HepG2 (cell line): ENCODE measurements around the gene SP7. TPM values are rescaled to one million over a fixed set of nuclear protein-coding genes. Genes with fewer than 3 reads are reported as not detected.

Experiments
- ATAC-seq: fragments of 200-7000 bp; cut with Tn5 transposase; 3 replicates; pipeline ENCODE4 v1.9.1; 2020; ENCODE audit warnings: mild to moderate bottlenecking, moderate library complexity
- BruUV-seq: library from RNA; stranded (reverse); fragments of 400-500 nt; replicated peaks from 2 replicates; lab custom pipeline; 2021; lab: Mats Ljungman, UMichigan
- CTCF ChIA-PET: fragments of 300-600 bp; formaldehyde crosslinking; extraction: SDS; loops from one replicate; lab custom pipeline; 2021; ENCODE audit warnings: low total read pairs, inconsistent platforms, low intra/inter-chr PET ratio; lab: Yijun Ruan, JAX
- POLR2A ChIA-PET: fragments of 350-600 bp; sonication (Branson Sonifier 250); formaldehyde crosslinking; loops from one replicate; lab custom pipeline; 2020; ENCODE audit warnings: antibody characterized with exemption, inconsistent platforms; lab: Yijun Ruan, JAX
- DNase-seq: peaks from one replicate; pipeline ENCODE4 v3.0.0-alpha.2; 2015; ENCODE audit warnings: low spot score
- FAIRE-seq: peaks from 3 replicates; lab custom pipeline; 2011; peaks lifted over from hg19 to GRCh38; lab: Jason Lieb, UNC
- H2AFZ ChIP-seq: one replicate; pipeline ENCODE4 v1.6.1; 2011; ENCODE audit warnings: low read length, inconsistent platforms
- H3K27ac ChIP-seq: fragments of 300-600 bp; 3 replicates; pipeline ENCODE4 v1.8.0; 2011; ENCODE audit warnings: mixed run types, mild to moderate bottlenecking, mixed read lengths, low read length, inconsistent platforms; ENCODE audit not compliant: insufficient read depth; ENCODE audit errors: extremely low read length
- H3K27me3 ChIP-seq, 2 experiments: fragments of 200-600 bp in 1 of 2; 2 replicates in 1 of 2; 3 replicates in 1 of 2; pipeline versions ENCODE4 v1.6.0 to v1.8.0; 2011; ENCODE audit warnings: low read length in 2 of 2, mild to moderate bottlenecking in 2 of 2, moderate library complexity in 2 of 2, inconsistent platforms in 1 of 2; ENCODE audit not compliant: insufficient read depth in 2 of 2, control insufficient read depth in 1 of 2
- H3K36me3 ChIP-seq, 2 experiments: fragments of 200-600 bp in 1 of 2; replicated peaks in 1 of 2; 2 replicates in 1 of 2; 3 replicates in 1 of 2; pipeline versions ENCODE4 v1.5.1 to v1.8.0; 2011; ENCODE audit warnings: low read length in 2 of 2, inconsistent platforms in 1 of 2; ENCODE audit not compliant: insufficient read depth in 2 of 2, control insufficient read depth in 1 of 2
- H3K4me1 ChIP-seq: 2 replicates; pipeline ENCODE4 v1.5.1; 2012; ENCODE audit warnings: low read length, inconsistent platforms; ENCODE audit not compliant: insufficient read depth
- H3K4me2 ChIP-seq: 2 replicates; pipeline ENCODE4 v1.6.0; 2011; ENCODE audit warnings: low read depth, low read length, inconsistent platforms
- H3K4me3 ChIP-seq, 3 experiments: fragments of 200-600 bp in 1 of 3; sonication (generic), shearing (Covaris generic) in 1 of 3; replicated peaks in 1 of 3; 2 replicates each; pipeline ENCODE4 v1.5.1; 2011 to 2016; ENCODE audit warnings: low read length in 3 of 3, inconsistent platforms in 2 of 3, low read depth in 2 of 3, mild to moderate bottlenecking in 2 of 3, control low read depth in 1 of 3, mixed read lengths in 1 of 3; ENCODE audit not compliant: insufficient read depth in 1 of 3
- H3K79me2 ChIP-seq: one replicate; pipeline ENCODE4 v1.6.1; 2011; ENCODE audit warnings: low read length, inconsistent platforms; ENCODE audit not compliant: insufficient read depth
- H3K9ac ChIP-seq: 2 replicates; pipeline ENCODE4 v1.6.0; 2011; ENCODE audit warnings: mild to moderate bottlenecking, low read depth, low read length, inconsistent platforms; ENCODE audit not compliant: insufficient read depth
- H3K9me3 ChIP-seq: 2 replicates; pipeline ENCODE4 v1.5.1; 2012; ENCODE audit warnings: mild to moderate bottlenecking, low read length
- H4K20me1 ChIP-seq: 2 replicates; pipeline ENCODE4 v1.6.0; 2011; ENCODE audit warnings: inconsistent platforms, mild to moderate bottlenecking, low read length, moderate library complexity; ENCODE audit not compliant: insufficient read depth
- ARNT ChIP-seq: fragments of 450-650 bp; IDR thresholded peaks from 2 replicates; pipeline ENCODE4 v1.6.1; 2017
- BRD4 ChIP-seq: sonication (generic); formaldehyde crosslinking; IDR thresholded peaks from 2 replicates; pipeline ENCODE4 v1.4.0; 2020; ENCODE audit warnings: missing genetic modification reagents
- CEBPG ChIP-seq: IDR thresholded peaks from 2 replicates; pipeline ENCODE4 v1.6.1; 2016
- ELF1 ChIP-seq: sonication (generic); formaldehyde crosslinking; IDR thresholded peaks from 2 replicates; pipeline ENCODE4 v1.4.0; 2020; ENCODE audit warnings: missing genetic modification reagents
- GATA4 ChIP-seq: sonication (generic); IDR thresholded peaks from 2 replicates; pipeline ENCODE4 v1.6.1; 2016; ENCODE audit warnings: antibody characterized with exemption, low read depth, borderline replicate concordance
- KLF12 ChIP-seq: sonication (generic); formaldehyde crosslinking; IDR thresholded peaks from 2 replicates; pipeline ENCODE4 v1.4.0; 2020; ENCODE audit warnings: missing genetic modification reagents, borderline replicate concordance
- NCOR1 ChIP-seq: fragments of 200-600 bp; sonication (generic); IDR thresholded peaks from 2 replicates; pipeline ENCODE4 v1.7.0; 2017; ENCODE audit warnings: antibody characterized with exemption, low read length, borderline replicate concordance
- RFX3 ChIP-seq: IDR thresholded peaks from 2 replicates; pipeline ENCODE4 v1.6.1; 2016; ENCODE audit warnings: missing biosample characterization, missing genetic modification reagents
- SAFB2 ChIP-seq: sonication (generic); formaldehyde crosslinking; IDR thresholded peaks from 2 replicates; pipeline ENCODE4 v1.5.1; 2020; ENCODE audit warnings: missing genetic modification reagents, low read depth, mild to moderate bottlenecking, borderline replicate concordance
- TEAD3 ChIP-seq: optimal IDR thresholded peaks from 2 replicates; pipeline ENCODE3; 2016; ENCODE audit warnings: borderline replicate concordance
- ZNF335 ChIP-seq: sonication (generic); formaldehyde crosslinking; IDR thresholded peaks from 2 replicates; pipeline ENCODE4 v1.4.0; 2020; ENCODE audit warnings: missing genetic modification reagents
- ZNF34 ChIP-seq: sonication (generic); formaldehyde crosslinking; IDR thresholded peaks from 2 replicates; pipeline ENCODE4 v1.4.0; 2020; ENCODE audit warnings: mild to moderate bottlenecking, missing genetic modification reagents, borderline replicate concordance
- ZNF343 ChIP-seq: sonication (generic); formaldehyde crosslinking; IDR thresholded peaks from 2 replicates; pipeline ENCODE4 v1.4.0; 2020; ENCODE audit warnings: mild to moderate bottlenecking, missing genetic modification reagents
- ZSCAN25 ChIP-seq: sonication (generic); formaldehyde crosslinking; IDR thresholded peaks from 2 replicates; pipeline ENCODE4 v1.8.0; 2022; ENCODE audit warnings: mild to moderate bottlenecking, missing genetic modification reagents
- WGBS: methylation state at CpG from one replicate; pipeline ENCODE4 v1.1.6; 2017; ENCODE audit warnings: low lambda C conversion rate; 5-methylcytosine and 5-hydroxymethylcytosine counted together
- in situ Hi-C: cut with HindIII; loops from 2 replicates; pipeline ENCODE4 v1.10.0; 2017; ENCODE audit warnings: low pct_unique_long_range_greater_than_20kb; ENCODE audit not compliant: extremely low pct_ligation_motif_present
- intact Hi-C: fragments of 100-400 bp; cut with micrococcal nuclease; formaldehyde crosslinking; loops from one replicate; pipeline ENCODE4 v1.10.0; 2022; ENCODE audit not compliant: unreplicated experiment
- polyA plus RNA-seq, 8 experiments: library from polyadenylated mRNA; depleted of rRNA in 3 of 8; stranded (reverse) in 7 of 8; unstranded in 1 of 8; fragments of >200 nt; fragmentation: Illumina TruSeq in 4 of 8; extraction: Trizol in 4 of 8; gene quantifications; 2 replicates each; pipeline versions ENCODE4 v1.2.1 to v1.2.3, GENCODE V29; 2011 to 2016; ENCODE audit warnings: low read depth in 4 of 8, missing spikeins in 1 of 8, mixed read lengths in 1 of 8; ENCODE audit not compliant: insufficient read depth in 1 of 8
- total RNA-seq, 5 experiments: library from RNA; depleted of rRNA; stranded (reverse); fragments of >200 nt; fragmentation: Illumina TruSeq; extraction: Trizol; gene quantifications; 2 replicates each; pipeline ENCODE4 v1.2.3, GENCODE V29; 2016; ENCODE audit warnings: low read depth in 1 of 5
- TF ChIP-seq, protein P1 (sequence below): sonication (generic); formaldehyde crosslinking; IDR thresholded peaks from 2 replicates; pipeline ENCODE4 v1.5.1; 2020; ENCODE audit warnings: mild to moderate bottlenecking, missing genetic modification reagents, borderline replicate concordance
- TF ChIP-seq, protein P2 (sequence below): sonication (generic); formaldehyde crosslinking; conservative IDR thresholded peaks from 2 replicates; pipeline ENCODE4 v1.4.0; 2020; ENCODE audit warnings: mild to moderate bottlenecking, missing genetic modification reagents, moderate library complexity
- TF ChIP-seq, protein P3 (sequence below): sonication (generic); formaldehyde crosslinking; IDR thresholded peaks from 2 replicates; pipeline ENCODE4 v1.9.0; 2021; ENCODE audit warnings: missing genetic modification reagents, borderline replicate concordance
- TF ChIP-seq, protein P4 (sequence below): sonication (generic); formaldehyde crosslinking; IDR thresholded peaks from 2 replicates; pipeline ENCODE4 v1.4.0; 2020; ENCODE audit warnings: mild to moderate bottlenecking, missing genetic modification reagents

Gene SP7
- total and polyA plus RNA-seq, 2 of the 13 experiments (the other 11 are each of a cell fraction or from before 2014, with no cell fraction given) = not detected

DNA sequence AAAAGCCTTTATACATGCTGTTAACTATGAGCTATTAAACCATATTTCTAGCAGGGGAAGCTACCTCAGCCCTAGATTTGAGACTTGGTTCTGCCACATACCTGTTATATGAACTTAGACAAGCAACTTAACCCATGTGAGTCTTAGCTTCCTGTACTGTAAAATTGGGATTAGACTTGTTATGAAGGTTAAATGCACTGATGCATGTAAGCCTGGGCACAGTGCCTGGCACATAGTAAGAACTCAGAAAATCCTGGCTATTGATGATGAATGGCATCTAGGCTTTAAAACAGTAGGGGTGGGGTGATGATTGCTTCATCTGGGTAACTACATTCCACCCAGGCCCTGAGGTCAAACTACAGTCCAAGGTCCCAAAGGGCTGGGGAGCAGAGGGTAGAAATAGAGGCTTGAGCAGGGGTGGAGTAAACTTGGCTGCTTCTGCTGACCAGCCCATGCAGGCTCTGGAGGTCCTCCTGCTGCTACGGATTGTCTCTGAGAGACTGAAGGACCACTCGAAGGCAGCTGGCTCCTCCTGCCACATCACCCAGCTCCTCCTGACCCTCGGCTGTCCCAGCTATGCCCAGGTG is 56.8 kb downstream of the SP7 start:
- Histone ChIP-seq H3K79me2 (no peaks in the 10 kb centered on the region), H3K9me3 (no peaks in the 10 kb centered on the region), H3K4me2 (no peak overlapping the region), H2AFZ (no peak overlapping the region), H3K27me3 (no peaks in the 10 kb centered on the region; a peak in 1 of 5 replicates), H3K4me3 (no peak overlapping the region), H4K20me1 (no peaks in the 10 kb centered on the region), H3K4me1 (peaks cover 15% of the 10 kb centered on the region), H3K27ac (peak overlapping the region; percentile 49), H3K36me3 (peaks cover 18 to 61% of the 10 kb centered on the region in 2 experiments), H3K9ac (no peak overlapping the region)
- intact Hi-C loops (no loop called here), in situ Hi-C loops (no loop called here)
- ChIA-PET POLR2A (interaction anchor here (1.0 to 1.3 kb wide), 2 partner anchors 11 to 16 kb away, joined by 3 to 5 read pairs; partner anchors contain the start of gene PFDN5), CTCF (no interaction called here)
- peak; percentile 23 for FAIRE-seq
- DNase-seq = peak; percentile 16
- no TSS peak for BruUV-seq
- peak; percentile 71 for ATAC-seq
- 67% methylated on average over 3 of the region's 3 CpGs for WGBS
- TF ChIP-seq CEBPG (CRISPR knock-in tag) (peak; percentile 61), TEAD3 (peak; percentile 71), ZNF34 (CRISPR knock-in tag) (no peak), ARNT (no peak), SAFB2 (CRISPR knock-in tag) (no peak), ZSCAN25 (CRISPR knock-in tag) (peak; percentile 53; the same call in 1 of the 2 replicates), ZNF343 (no peak), RFX3 (CRISPR knock-in tag) (no peak), KLF12 (CRISPR knock-in tag) (no peak), BRD4 (CRISPR knock-in tag) (no peak), ELF1 (CRISPR knock-in tag) (no peak), GATA4 (no peak), NCOR1 (peak; percentile 35; the same call in 1 of the 2 replicates), ZNF335 (no peak)
- TF ChIP-seq, protein P1, sequence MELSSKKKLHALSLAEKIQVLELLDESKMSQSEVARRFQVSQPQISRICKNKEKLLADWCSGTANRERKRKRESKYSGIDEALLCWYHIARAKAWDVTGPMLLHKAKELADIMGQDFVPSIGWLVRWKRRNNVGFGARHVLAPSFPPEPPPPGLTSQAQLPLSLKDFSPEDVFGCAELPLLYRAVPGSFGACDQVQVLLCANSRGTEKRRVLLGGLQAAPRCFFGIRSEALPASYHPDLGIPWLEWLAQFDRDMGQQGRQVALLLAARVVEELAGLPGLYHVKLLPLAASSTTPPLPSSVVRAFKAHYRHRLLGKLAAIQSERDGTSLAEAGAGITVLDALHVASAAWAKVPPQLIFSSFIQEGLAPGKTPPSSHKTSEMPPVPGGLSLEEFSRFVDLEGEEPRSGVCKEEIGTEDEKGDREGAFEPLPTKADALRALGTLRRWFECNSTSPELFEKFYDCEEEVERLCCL (CRISPR knock-in tag) = no peak
- TF ChIP-seq, protein P2, sequence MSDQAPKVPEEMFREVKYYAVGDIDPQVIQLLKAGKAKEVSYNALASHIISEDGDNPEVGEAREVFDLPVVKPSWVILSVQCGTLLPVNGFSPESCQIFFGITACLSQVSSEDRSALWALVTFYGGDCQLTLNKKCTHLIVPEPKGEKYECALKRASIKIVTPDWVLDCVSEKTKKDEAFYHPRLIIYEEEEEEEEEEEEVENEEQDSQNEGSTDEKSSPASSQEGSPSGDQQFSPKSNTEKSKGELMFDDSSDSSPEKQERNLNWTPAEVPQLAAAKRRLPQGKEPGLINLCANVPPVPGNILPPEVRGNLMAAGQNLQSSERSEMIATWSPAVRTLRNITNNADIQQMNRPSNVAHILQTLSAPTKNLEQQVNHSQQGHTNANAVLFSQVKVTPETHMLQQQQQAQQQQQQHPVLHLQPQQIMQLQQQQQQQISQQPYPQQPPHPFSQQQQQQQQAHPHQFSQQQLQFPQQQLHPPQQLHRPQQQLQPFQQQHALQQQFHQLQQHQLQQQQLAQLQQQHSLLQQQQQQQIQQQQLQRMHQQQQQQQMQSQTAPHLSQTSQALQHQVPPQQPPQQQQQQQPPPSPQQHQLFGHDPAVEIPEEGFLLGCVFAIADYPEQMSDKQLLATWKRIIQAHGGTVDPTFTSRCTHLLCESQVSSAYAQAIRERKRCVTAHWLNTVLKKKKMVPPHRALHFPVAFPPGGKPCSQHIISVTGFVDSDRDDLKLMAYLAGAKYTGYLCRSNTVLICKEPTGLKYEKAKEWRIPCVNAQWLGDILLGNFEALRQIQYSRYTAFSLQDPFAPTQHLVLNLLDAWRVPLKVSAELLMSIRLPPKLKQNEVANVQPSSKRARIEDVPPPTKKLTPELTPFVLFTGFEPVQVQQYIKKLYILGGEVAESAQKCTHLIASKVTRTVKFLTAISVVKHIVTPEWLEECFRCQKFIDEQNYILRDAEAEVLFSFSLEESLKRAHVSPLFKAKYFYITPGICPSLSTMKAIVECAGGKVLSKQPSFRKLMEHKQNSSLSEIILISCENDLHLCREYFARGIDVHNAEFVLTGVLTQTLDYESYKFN (CRISPR knock-in tag) = peak; percentile 51
- TF ChIP-seq, protein P3, sequence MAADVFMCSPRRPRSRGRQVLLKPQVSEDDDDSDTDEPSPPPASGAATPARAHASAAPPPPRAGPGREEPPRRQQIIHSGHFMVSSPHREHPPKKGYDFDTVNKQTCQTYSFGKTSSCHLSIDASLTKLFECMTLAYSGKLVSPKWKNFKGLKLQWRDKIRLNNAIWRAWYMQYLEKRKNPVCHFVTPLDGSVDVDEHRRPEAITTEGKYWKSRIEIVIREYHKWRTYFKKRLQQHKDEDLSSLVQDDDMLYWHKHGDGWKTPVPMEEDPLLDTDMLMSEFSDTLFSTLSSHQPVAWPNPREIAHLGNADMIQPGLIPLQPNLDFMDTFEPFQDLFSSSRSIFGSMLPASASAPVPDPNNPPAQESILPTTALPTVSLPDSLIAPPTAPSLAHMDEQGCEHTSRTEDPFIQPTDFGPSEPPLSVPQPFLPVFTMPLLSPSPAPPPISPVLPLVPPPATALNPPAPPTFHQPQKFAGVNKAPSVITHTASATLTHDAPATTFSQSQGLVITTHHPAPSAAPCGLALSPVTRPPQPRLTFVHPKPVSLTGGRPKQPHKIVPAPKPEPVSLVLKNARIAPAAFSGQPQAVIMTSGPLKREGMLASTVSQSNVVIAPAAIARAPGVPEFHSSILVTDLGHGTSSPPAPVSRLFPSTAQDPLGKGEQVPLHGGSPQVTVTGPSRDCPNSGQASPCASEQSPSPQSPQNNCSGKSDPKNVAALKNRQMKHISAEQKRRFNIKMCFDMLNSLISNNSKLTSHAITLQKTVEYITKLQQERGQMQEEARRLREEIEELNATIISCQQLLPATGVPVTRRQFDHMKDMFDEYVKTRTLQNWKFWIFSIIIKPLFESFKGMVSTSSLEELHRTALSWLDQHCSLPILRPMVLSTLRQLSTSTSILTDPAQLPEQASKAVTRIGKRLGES (CRISPR knock-in tag) = no peak
- TF ChIP-seq, protein P4, sequence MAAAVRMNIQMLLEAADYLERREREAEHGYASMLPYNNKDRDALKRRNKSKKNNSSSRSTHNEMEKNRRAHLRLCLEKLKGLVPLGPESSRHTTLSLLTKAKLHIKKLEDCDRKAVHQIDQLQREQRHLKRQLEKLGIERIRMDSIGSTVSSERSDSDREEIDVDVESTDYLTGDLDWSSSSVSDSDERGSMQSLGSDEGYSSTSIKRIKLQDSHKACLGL (CRISPR knock-in tag) = no peak
